HG02943 (cell line): Measurements from ENCODE around the gene GALP.
"Not testable (repeated sequence)": the region's sequence is repeated elsewhere in the genome, so short reads cannot be mapped to it uniquely, and the experiment has no call there.

Source experiments
- ATAC-seq: cut with Tn5 transposase; IDR thresholded peaks from one replicate; pipeline ENCODE4 v1.9.1; 2021; ENCODE audit warnings: mild to moderate bottlenecking, low read depth, moderate library complexity; ENCODE audit not compliant: unreplicated experiment

Gene GALP

GRCh38 chr19:56175861-56176307, at the start of gene GALP:
Gene GALP (plus strand): TSS chr19:56176008. CDS start chr19:56177109, 1,101 bp downstream.
- not testable (repeated sequence) for ATAC-seq

DNA sequence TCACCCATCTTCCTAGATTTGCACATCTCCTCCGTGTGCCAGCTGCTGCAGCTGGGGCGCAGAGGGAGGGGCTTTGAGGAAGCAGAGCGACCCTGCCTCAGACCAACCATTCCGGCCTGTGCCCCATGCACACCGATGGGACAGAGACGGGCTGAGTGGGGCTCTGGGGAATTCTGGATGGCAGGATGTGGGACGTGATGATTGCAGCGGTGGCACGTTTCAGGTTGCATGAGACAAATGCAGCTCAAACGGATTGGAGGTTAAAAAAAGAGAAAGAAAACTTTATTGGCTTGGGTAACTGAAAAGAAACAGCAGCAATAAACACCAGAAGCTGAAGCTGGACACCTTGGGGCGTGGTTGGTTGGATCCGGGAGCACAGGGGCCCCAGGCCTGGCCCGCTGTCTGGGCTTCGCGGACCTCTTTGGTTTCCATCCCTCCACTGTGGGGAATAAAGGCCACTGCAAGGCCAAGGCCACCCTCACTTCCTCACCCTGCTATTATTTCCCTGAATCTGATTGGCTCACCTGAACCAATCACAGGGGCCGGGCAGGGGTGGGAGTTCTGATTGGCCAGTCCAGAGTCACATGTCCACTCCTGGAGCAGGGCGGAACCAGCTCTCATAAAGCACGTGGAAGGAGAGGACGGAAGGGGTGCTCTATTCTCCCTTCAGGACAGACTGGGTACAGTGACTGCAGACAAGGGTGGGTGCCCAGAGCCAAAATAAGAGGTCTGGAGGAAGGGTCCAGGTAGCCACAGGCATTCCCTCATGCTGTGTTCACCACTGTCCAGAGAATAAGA, 48.6 kb upstream of the GALP start:
- ATAC-seq: no peak

DNA sequence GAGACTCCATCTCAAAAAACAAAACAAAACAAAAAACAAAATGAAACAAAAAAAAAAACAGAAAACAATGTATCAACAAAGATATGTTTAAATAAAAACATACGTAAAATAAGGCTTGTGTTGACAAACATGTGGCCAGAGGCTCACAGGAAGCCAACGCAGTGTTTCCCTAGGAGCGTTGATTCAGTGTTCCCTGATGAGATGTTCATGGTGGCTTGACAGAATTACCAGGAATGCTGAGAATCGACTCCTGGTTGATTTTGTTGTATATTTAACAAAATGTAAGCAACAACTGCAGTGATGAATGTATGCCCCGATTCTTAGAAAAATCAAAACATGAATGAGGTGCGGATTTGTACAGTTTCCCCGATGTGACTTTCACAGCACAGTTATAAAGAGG, 45.8 kb upstream of the GALP start:
- ATAC-seq: no peak

GRCh38 chr19:56131651-56132050, 44.2 kb upstream of the GALP start:
- ATAC-seq: no peak

DNA sequence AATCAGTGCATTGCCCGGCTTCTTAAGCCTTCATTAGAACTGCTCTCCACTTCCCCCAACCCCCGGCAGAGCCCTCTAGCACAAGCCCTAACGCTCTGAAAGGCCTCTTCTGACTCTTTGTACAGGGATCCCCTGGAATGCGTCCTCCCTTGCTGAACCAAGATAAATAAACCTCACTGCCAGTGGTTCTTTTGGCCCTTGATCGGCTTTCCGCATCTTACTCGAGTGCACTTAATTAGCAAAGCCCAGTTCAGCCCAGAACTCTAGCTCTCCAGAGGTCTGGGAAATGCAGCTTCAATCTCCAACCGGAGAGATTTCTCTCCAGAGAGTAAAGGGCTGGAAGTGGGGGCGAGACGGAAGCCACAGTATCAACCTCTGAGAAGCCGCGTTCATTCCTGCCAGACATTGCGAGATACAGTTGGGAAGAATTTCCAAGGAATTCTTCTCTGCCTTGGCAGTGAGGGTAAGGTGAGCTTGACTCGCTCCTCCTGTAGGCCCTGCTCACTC, 43.4 kb upstream of the GALP start:
- no peak for ATAC-seq

GRCh38 chr19:56133858-56134653, 41.8 kb upstream of the GALP start:
- ATAC-seq: no peak

- ATAC-seq: no peak
These were observed 41.2 kb upstream of the GALP start for GRCh38 chr19:56134654-56134921.

DNA sequence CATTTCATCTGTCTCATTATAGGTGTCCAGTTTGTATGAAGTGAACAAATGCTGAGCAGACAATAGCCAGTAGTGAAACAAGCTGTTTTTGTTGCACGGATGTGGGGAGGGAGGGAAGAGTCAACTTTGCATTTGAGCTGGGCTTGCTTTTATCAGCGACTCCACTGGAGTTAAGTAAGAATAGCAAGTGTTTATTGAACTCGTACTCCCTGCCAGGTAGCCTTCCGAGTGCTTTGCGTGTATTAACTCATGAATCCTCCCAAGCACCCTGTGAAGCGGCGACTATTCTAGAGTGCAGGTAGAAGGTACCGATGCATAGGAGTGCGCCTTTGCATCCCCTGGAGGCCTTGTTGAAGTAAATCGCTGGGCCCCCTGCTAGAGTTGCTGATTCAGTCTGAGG, 39.4 kb upstream of the GALP start:
- ATAC-seq: no peak

- ATAC-seq: no peak
These were observed 38.4 kb upstream of the GALP start for GRCh38 chr19:56137405-56137804.

GRCh38 chr19:56138069-56138468, 37.7 kb upstream of the GALP start:
- ATAC-seq: no peak

- no peak for ATAC-seq
These were observed 35.8 kb upstream of the GALP start for GRCh38 chr19:56139847-56140582.

- peak; percentile 90 for ATAC-seq
These were observed 35.0 kb upstream of the GALP start, which contains the start of gene ZNF444 for GRCh38 chr19:56140583-56141416. Gene ZNF444 (plus strand): TSS chr19:56141287. CDS start chr19:56146912, 5,625 bp downstream.

- no peak for ATAC-seq
These were observed 34.3 kb upstream of the GALP start for GRCh38 chr19:56141417-56141993.

GRCh38 chr19:56142087-56142787, 33.6 kb upstream of the GALP start:
- no peak for ATAC-seq

DNA sequence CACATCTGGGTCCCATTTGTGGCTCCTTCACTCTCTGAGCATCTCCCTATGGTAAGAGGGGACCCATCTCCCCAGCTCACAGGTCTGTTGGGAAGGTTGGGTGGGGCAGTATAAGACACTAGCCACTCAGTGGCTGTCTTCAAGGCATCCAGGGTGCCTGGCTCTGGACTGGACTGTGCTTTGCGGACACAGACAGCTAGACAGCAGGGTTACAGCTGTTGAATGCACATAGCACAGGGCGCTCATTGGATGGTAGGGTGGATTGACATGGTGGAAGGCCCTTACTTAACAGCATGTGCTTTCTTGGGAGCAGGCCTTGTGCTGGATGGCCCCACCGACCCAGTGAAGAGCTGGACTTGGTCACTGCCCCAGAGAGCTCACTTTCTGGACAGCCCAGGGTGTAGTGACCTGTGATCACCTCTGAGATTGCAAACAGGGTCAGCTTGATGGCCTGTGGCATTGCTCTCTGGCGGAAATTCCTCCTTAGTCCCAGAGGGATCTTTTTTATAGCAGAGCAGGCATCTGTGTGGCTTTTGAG, 32.8 kb upstream of the GALP start:
- no peak for ATAC-seq

GRCh38 chr19:56144376-56144775, 31.4 kb upstream of the GALP start:
- no peak for ATAC-seq

DNA sequence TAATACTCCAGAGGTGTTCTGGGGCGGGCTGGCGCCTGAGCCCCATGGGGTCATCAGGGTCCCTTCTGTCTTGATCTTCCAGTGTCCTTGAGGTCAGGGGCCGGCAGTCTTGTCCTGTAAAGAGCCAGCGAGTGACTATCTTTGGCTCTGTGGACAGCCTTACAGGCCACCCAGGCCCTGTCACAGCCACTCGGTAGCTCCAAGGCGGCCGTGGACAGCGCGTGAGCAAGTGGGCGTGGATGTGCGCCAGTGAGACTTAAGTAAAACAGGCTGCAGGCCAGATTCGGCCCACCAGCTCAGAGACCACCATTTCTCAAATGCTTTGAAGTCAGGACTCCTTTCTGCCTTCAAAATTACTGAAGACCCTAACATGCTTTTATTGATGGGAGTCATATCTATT, 31.0 kb upstream of the GALP start:
- no peak for ATAC-seq

DNA sequence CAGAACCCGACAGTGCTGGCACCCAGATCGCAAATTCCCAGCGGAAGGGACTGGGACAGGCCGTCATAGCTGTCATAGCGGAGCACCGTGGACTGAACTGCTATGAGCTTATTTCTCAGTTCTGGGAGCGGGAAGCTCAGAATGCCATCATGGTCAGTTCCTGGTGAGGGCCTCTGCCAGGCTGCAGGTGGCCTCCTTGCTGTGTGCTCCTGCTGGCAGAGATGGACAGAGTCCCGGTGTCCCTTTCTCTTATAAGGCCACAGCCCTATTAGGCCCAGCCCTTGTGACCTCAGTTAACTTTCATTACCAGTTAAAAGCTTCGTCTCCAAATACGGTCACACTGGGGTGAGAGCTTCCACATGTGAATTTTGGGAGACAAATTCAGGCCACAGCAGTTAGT, 30.1 kb upstream of the GALP start:
- no peak for ATAC-seq

GRCh38 chr19:56146904-56147303, 28.9 kb upstream of the GALP start:
- ATAC-seq: no peak
